Breast epithelium (tissue), 4 donors: ENCODE results near the gene GDA. TPM values are rescaled to one million over a fixed set of nuclear protein-coding genes. Genes with fewer than 3 reads are reported as not detected.

Experiments used
- DNase-seq, 2 donors: peaks; one replicate each; pipeline ENCODE4 v3.0.0-alpha.2; 2019; ENCODE audit warnings: low spot score in 2 of 2
- H3K27ac ChIP-seq, 2 donors: fragments of 200-600 bp; sonication (generic) in 1 of 2; one replicate each; pipeline ENCODE4 v1.5.1; 2016 to 2019; ENCODE audit warnings: mild to moderate bottlenecking in 1 of 2
- H3K27me3 ChIP-seq, 2 donors: fragments of 200-600 bp; sonication (generic) in 1 of 2; one replicate each; pipeline versions ENCODE4 v1.5.1 to v1.6.0; 2017 to 2019; ENCODE audit warnings: control low read depth in 1 of 2, mild to moderate bottlenecking in 1 of 2
- H3K36me3 ChIP-seq: fragments of 200-600 bp; one replicate; pipeline ENCODE4 v1.5.1; 2019
- H3K4me1 ChIP-seq, 2 donors: fragments of 200-600 bp; sonication (generic); one replicate each; pipeline ENCODE4 v1.5.1; 2016 to 2019; ENCODE audit warnings: control low read depth in 1 of 2
- H3K4me3 ChIP-seq, 3 donors: fragments of 200-600 bp; sonication (generic); 1 replicate in 2 of 3; 2 replicates in 1 of 3; pipeline ENCODE4 v1.5.1; 2016 to 2019; ENCODE audit warnings: mild to moderate bottlenecking in 3 of 3, moderate library complexity in 2 of 3
- H3K9me3 ChIP-seq, 2 donors: fragments of 200-600 bp; sonication (generic) in 1 of 2; one replicate each; pipeline ENCODE4 v1.5.1; 2016 to 2019; ENCODE audit warnings: control low read depth in 1 of 2
- CTCF ChIP-seq, 3 donors: fragments of 450-650 bp; IDR thresholded peaks; one replicate each; pipeline ENCODE4 v1.5.1; 2016 to 2017; ENCODE audit warnings: antibody characterized with exemption in 3 of 3, mild to moderate bottlenecking in 3 of 3, moderate library complexity in 3 of 3
- POLR2A ChIP-seq: fragments of 450-650 bp; IDR thresholded peaks from one replicate; pipeline ENCODE4 v1.6.1; 2016; ENCODE audit warnings: antibody characterized with exemption, mild to moderate bottlenecking, moderate library complexity
- POLR2AphosphoS5 ChIP-seq, 3 donors: sonication (generic); formaldehyde crosslinking; IDR thresholded peaks; one replicate each; pipeline ENCODE4 v1.6.1; 2017; ENCODE audit warnings: antibody characterized with exemption in 3 of 3
- intact Hi-C: fragments of 100-400 bp; cut with DNase I; formaldehyde crosslinking; loops from one replicate; pipeline ENCODE4 v1.15.1; 2023; ENCODE audit warnings: low total_unique reads
- total RNA-seq, 3 donors: library from RNA; depleted of rRNA; stranded (reverse); fragments of >200 nt; gene quantifications; one replicate each; pipeline ENCODE4 v1.1.0, GENCODE V29; 2016

The GDA gene
- total RNA-seq, 3 donors from 2014 or later, result 1.3 to 3.0 TPM; not detected in 1

GRCh38 chr9:72188232-72188631 lies 39.0 kb downstream of the GDA start:
- intact Hi-C loops, result loop anchor here (1.0 kb wide), 1 partner anchor 9 kb away; no protein-coding TSS in a partner anchor
- Histone ChIP-seq H3K36me3 (no peaks in the 10 kb centered on the region), H3K27me3 (no peaks in the 10 kb centered on the region), H3K9me3 (peaks cover 0 to 8% of the 10 kb centered on the region in 2 donors), H3K27ac (no peak overlapping the region), H3K4me3 (no peak overlapping the region), H3K4me1 (no peaks in the 10 kb centered on the region)
- no peak for TF ChIP-seq CTCF (IDR thresholded peaks at IDR 0.05)
- no peak for TF ChIP-seq POLR2A
- TF ChIP-seq POLR2AphosphoS5 (IDR thresholded peaks at IDR 0.05), result no peak
- DNase-seq, result no peak

- Histone ChIP-seq H3K27ac (no peak overlapping the region), H3K4me3 (no peak overlapping the region), H3K4me1 (no peaks in the 10 kb centered on the region), H3K9me3 (no peaks in the 10 kb centered on the region), H3K36me3 (no peaks in the 10 kb centered on the region), H3K27me3 (no peaks in the 10 kb centered on the region)
- DNase-seq, result no peak
- no peak for TF ChIP-seq POLR2AphosphoS5 (IDR thresholded peaks at IDR 0.05)
- TF ChIP-seq POLR2A, result no peak
- no peak for TF ChIP-seq CTCF (IDR thresholded peaks at IDR 0.05)
- intact Hi-C loops, result no loop called here
These were observed 44.2 kb downstream of the GDA start for GRCh38 chr9:72193478-72193881.

GRCh38 chr9:72199238-72199637 lies 50.0 kb downstream of the GDA start:
- intact Hi-C loops, result loop anchor here (5.0 kb wide), 1 partner anchor 1197 kb away; no protein-coding TSS in a partner anchor
- DNase-seq, result no peak
- Histone ChIP-seq H3K4me1 (no peaks in the 10 kb centered on the region), H3K27ac (no peak overlapping the region), H3K4me3 (no peak overlapping the region), H3K36me3 (no peaks in the 10 kb centered on the region), H3K27me3 (no peaks in the 10 kb centered on the region), H3K9me3 (no peaks in the 10 kb centered on the region)
- TF ChIP-seq POLR2A (no peak), POLR2AphosphoS5 (IDR thresholded peaks at IDR 0.05) (no peak), CTCF (IDR thresholded peaks at IDR 0.05) (no peak)

GRCh38 chr9:72200452-72200851 lies 51.2 kb downstream of the GDA start:
- Histone ChIP-seq H3K4me3 (no peak overlapping the region), H3K9me3 (no peaks in the 10 kb centered on the region), H3K27ac (no peak overlapping the region), H3K4me1 (no peaks in the 10 kb centered on the region), H3K36me3 (no peaks in the 10 kb centered on the region), H3K27me3 (no peaks in the 10 kb centered on the region)
- DNase-seq, result no peak
- TF ChIP-seq POLR2A, result no peak
- no peak for TF ChIP-seq POLR2AphosphoS5 (IDR thresholded peaks at IDR 0.05)
- no peak for TF ChIP-seq CTCF (IDR thresholded peaks at IDR 0.05)
- intact Hi-C loops, result loop anchor here (2.0 kb wide), 1 partner anchor 78 kb away; no protein-coding TSS in a partner anchor

GRCh38 chr9:72202009-72202408 lies 52.8 kb downstream of the GDA start:
- intact Hi-C loops, result no loop called here
- no peaks in the 10 kb centered on the region for H3K36me3 ChIP-seq
- DNase-seq, result no peak
- H3K27ac ChIP-seq, result no peak overlapping the region
- H3K27me3 ChIP-seq, result no peaks in the 10 kb centered on the region
- H3K9me3 ChIP-seq, result no peaks in the 10 kb centered on the region
- no peak for TF ChIP-seq POLR2AphosphoS5 (IDR thresholded peaks at IDR 0.05)
- TF ChIP-seq POLR2A, result no peak
- TF ChIP-seq CTCF (IDR thresholded peaks at IDR 0.05), result no peak
- H3K4me1 ChIP-seq, result no peaks in the 10 kb centered on the region
- no peak overlapping the region for H3K4me3 ChIP-seq
